Renal pelvis (tissue), 4 donors: ENCODE measurements around the gene GATAD2B. TPM values are rescaled to one million over a fixed set of nuclear protein-coding genes. Genes with fewer than 3 reads are reported as not detected.
"Not testable (repeated sequence)": the region's sequence is repeated elsewhere in the genome, so short reads cannot be mapped to it uniquely, and the experiment has no call there.

Experiments
- DNase-seq: peaks from one replicate; pipeline ENCODE4 v3.0.0-alpha.2; 2013
- polyA plus RNA-seq, 3 donors: library from polyadenylated mRNA; unstranded; fragments of 120-200 nt; gene quantifications; one replicate each; pipeline ENCODE4 v1.2.1, GENCODE V29; 2013; ENCODE audit not compliant: insufficient read length in 3 of 3

Gene GATAD2B
- polyA plus RNA-seq, 3 donors = 25.5 to 38.5 (median 34.4) TPM

- DNase-seq = no peak
Observed at GRCh38 chr1:153899509-153899908, 23.3 kb downstream of the GATAD2B start.

GRCh38 chr1:153895866-153896265, 26.9 kb downstream of the GATAD2B start:
- not testable (repeated sequence) for DNase-seq

GRCh38 chr1:153891042-153891441, 31.7 kb downstream of the GATAD2B start:
- DNase-seq = not testable (repeated sequence)

GRCh38 chr1:153888533-153888932, 34.2 kb downstream of the GATAD2B start:
- DNase-seq = no peak

GRCh38 chr1:153886127-153886526, 36.6 kb downstream of the GATAD2B start:
- no peak for DNase-seq

GRCh38 chr1:153883223-153883622, 39.5 kb downstream of the GATAD2B start:
- no peak for DNase-seq

- no peak for DNase-seq
Observed at GRCh38 chr1:153882296-153882912, 40.4 kb downstream of the GATAD2B start.

GRCh38 chr1:153881751-153882150, 41.0 kb downstream of the GATAD2B start:
- DNase-seq = peak; percentile 74

- peak; percentile 98 for DNase-seq
Observed at GRCh38 chr1:153880962-153881361, 41.8 kb downstream of the GATAD2B start.

GRCh38 chr1:153880024-153880423, 42.7 kb downstream of the GATAD2B start:
- DNase-seq = no peak

- DNase-seq = no peak
Observed at GRCh38 chr1:153877112-153877511, 45.7 kb downstream of the GATAD2B start.

GRCh38 chr1:153872934-153873333, 49.8 kb downstream of the GATAD2B start:
- DNase-seq = no peak

- DNase-seq = no peak
Observed at GRCh38 chr1:153872331-153872730, 50.4 kb downstream of the GATAD2B start.

- DNase-seq = no peak
Observed at GRCh38 chr1:153869486-153869885, 53.3 kb downstream of the GATAD2B start.

- no peak for DNase-seq
Observed at GRCh38 chr1:153866045-153866850, 56.5 kb downstream of the GATAD2B start.

GRCh38 chr1:153860285-153860684, 62.5 kb downstream of the GATAD2B start:
- DNase-seq = no peak

- DNase-seq = no peak
Observed at GRCh38 chr1:153857505-153857904, 65.3 kb downstream of the GATAD2B start.

GRCh38 chr1:153856763-153857162, 66.0 kb downstream of the GATAD2B start:
- no peak for DNase-seq

GRCh38 chr1:153852170-153852569, 70.6 kb downstream of the GATAD2B start:
- DNase-seq = no peak

- no peak for DNase-seq
Observed at GRCh38 chr1:153849487-153850185, 73.1 kb downstream of the GATAD2B start.

GRCh38 chr1:153848805-153849204, 74.0 kb downstream of the GATAD2B start:
- DNase-seq = no peak

- DNase-seq = no peak
Observed at GRCh38 chr1:153845158-153845557, 77.6 kb downstream of the GATAD2B start.

- not testable (repeated sequence) for DNase-seq
Observed at GRCh38 chr1:153844349-153844748, 78.4 kb downstream of the GATAD2B start.
